GM19395 (cell line): Measurements from ENCODE around the gene AGBL1.
"Not testable (repeated sequence)": the region's sequence is repeated elsewhere in the genome, so short reads cannot be mapped to it uniquely, and the experiment has no call there.

Source experiments
- ATAC-seq: cut with Tn5 transposase; IDR thresholded peaks from one replicate; pipeline ENCODE4 v1.9.1; 2021; ENCODE audit warnings: mild to moderate bottlenecking, moderate library complexity; ENCODE audit not compliant: unreplicated experiment

AGBL1 gene

DNA sequence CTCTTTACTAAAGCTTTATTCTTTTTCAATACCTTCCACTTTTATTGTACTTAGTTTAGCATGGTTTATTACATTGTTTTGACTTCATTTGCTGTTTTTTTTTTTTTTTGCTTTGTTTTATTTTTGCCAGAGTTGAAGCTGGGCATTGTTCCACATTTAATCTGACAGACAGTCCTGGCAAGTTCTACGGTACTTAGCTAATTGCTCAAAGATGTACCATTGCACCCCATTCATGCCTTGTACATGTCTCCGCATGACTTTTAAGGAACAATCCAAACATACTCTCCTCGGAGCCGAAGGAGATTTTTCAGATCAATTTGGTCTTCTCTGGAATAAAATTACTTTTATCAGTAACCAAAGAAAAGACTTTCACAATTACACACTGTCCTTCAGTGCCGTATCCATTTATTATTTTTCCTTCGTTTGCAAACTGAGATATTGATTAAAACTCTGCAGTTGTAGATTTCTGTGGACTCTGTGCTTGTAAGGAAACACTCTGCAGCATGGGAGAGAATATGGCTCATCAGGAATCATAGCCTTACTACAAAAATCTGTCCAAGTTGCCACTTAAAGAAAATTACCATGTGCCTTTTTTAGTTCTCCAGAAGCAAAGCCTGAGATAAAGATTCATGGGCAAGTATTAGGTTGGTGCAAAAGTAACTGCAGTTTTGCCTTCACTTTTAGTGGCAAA lies 952.0 kb downstream of the AGBL1 start:
- no peak for ATAC-seq

DNA sequence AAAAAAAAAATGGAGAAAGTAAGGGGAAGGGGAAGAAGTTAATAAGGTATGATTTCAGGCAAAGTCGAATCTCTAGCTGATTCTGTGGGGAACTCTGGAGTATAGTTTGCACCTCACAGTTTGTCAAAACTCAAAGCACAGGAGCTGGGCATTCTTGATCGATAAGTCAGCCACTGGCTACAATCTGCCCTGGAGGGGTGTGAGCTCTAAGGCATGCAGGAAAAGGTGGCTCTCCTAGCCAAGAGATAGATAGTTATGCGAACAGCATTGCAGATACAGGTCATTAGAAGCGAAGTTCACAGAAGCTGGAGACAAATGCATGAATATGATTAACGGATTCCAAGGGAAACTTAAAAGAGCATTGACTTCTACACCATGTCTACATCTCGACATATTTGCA lies 952.6 kb downstream of the AGBL1 start:
- no peak for ATAC-seq

DNA sequence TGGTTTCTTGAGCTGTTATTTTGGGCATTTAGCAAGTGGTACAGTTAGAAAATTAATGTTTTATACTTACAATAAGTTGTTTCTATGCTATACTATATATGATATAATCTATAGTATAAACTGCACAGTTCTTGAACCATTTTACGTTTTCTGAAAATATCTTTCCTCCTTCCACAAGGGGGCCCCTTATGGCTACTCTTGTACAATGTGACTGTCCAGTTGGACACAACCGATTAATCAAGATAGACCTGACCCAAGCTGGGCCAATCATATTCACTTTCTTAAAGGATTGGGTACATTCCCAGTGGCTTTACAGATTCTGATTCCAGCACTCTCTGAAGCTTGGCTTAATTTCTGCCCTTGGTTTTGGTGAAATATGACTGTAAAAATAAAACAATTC lies 953.4 kb downstream of the AGBL1 start:
- ATAC-seq, result no peak

DNA sequence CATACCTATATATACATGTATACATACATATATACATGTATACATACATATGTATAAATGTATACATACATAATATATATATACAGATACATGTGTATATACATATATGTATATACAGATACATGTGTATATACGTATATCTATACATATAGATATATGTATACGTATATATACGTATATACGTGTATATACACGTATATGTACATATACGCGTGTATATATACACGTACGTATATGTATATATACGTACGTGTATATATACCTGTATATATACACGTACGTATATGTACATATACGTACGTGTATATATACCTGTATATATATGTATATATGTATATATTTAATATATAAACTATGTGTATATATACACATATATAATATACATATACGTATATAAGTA lies 955.2 kb downstream of the AGBL1 start:
- no peak for ATAC-seq

DNA sequence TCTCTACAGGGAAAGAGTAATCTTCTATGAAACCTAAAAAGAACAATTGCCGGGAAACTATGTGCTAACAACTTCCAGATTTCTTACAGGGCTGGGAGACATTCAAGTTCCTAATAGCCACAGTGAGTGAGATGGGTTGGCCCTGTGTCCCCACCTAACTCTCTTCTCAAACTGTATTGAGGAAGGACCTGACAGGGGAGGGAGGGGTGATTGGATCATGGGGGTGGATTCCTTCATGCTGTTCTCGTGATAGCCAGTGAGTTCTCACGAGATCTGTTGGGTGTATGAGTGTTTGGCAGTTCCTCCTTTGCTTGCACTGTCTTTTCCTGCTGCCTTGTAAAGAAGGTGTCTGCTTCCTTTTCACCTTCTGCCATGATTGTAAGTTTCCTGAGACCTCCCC lies 958.7 kb downstream of the AGBL1 start:
- ATAC-seq, result no peak

DNA sequence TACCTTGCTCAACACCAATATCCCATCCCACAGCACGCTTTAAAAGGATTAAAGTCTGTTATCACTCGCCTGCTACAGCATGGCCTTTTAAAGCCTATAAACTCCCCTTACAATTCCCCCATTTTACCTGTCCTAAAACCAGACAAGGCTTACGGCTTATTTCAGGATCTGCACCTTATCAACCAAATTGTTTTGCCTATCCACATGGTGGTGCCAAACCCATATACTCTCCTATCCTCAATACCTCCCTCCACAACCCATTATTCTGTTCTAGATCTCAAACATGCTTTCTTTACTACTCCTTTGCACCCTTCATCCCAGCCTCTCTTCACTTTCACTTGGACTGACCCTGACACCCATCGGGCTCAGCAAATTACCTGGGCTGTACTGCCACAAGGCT lies 962.9 kb downstream of the AGBL1 start:
- not testable (repeated sequence) for ATAC-seq

DNA sequence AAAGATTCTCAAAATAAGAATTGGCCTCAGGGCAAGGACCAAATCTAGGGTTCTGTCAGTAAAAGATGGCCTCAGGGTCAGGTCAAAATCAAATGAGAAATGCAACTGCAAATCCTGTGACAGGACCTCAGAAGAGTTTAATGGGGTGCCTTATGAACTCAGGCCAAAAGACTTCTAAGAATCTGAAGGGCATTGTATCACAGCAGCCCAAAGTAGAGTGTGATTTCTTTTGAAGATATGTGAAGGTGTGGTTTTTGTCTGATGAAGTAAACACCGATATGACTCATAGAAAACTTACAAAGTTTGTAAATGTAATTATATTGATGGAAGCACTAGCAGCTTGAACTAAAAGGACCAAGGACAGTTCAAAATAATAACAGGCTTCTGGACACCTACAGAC lies 966.1 kb downstream of the AGBL1 start:
- ATAC-seq, result no peak

DNA sequence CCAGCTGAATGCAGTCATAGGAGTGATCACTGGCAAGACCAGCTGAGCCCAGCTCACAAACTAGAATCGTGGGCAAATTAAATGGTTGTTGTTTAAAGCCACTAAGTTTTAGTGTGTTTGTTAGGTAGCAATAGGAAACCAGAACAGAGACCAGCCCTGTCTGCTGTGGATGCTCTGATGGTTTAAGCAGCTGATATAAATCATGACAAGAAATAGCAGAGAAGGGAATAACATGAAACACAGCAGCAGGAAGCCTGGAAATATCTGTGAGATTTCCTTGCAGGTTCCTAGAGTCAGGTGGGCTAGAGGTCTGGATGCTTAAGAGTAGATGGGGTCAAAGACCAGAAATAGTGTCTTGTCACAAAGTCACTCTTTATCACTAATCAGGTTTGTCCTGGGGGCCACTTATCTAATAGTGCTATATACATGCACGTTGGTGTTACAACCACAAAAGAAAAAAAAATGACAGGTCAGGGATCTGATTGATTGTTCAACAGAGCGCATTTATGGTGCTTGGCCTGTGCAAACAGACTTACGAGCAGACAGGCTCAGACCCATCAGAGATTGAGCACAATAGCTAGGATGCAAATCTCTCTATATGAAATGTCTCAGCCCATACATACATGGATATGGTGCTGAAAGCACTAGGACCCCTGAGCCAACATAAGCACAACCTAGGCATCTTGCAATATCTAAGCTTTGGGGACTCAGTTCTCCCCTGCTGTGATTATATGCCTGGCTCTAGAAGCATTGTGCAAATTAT lies 967.7 kb downstream of the AGBL1 start:
- ATAC-seq, result no peak
